Fibroblast of the conjunctiva (primary cell): ENCODE data around the gene PTPN20.
"Not testable (repeated sequence)": the region's sequence is repeated elsewhere in the genome, so short reads cannot be mapped to it uniquely, and the experiment has no call there.

Experiments used
- DNase-seq: peaks from one replicate; pipeline ENCODE4 v3.0.0-alpha.2; 2010; ENCODE audit warnings: low read depth

Gene PTPN20, protein sequence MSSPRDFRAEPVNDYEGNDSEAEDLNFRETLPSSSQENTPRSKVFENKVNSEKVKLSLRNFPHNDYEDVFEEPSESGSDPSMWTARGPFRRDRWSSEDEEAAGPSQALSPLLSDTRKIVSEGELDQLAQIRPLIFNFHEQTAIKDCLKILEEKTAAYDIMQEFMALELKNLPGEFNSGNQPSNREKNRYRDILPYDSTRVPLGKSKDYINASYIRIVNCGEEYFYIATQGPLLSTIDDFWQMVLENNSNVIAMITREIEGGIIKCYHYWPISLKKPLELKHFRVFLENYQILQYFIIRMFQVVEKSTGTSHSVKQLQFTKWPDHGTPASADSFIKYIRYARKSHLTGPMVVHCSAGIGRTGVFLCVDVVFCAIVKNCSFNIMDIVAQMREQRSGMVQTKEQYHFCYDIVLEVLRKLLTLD

DNA sequence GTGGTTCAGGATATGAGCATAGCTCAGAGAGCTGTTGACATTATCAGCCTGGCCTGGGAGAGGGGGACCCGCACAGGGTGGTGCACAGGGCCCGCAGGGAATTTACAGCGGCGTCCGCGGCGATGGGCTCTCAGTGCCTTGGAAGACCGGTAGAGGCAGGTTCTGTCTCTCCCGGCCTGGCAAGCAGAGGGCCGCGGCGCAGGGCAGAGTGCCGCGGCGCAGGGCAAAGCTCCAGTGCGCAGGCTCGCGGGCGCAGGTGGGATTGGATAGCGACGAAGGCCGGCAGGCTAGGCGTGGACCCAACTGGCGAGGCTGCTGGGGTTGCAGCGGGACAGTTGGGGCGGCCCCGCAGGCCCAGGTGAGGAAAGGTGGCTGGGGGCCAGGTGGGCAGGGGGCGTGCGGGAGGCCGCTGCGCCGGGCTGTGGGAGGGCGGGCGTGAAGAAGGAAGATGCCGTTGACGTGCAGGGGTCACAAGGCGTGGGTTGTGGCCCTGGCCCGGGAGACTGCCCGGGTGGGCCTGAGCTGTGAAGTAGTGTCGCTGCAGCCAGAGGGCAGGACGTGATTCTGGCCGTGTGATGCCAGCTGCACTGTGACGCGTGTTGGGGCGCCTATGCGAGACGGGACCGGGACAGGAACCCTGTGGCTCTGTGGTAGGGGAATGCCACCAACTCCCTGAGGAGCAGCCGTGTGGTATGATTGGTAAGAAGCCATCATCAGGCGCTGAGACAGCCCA is at the start of gene PTPN20:
Gene PTPN20 (plus strand): TSS at position 285 of the 733 bp plus-strand sequence. CDS start 21,072 bp downstream, outside the sequence.
- not testable (repeated sequence) for DNase-seq

DNA sequence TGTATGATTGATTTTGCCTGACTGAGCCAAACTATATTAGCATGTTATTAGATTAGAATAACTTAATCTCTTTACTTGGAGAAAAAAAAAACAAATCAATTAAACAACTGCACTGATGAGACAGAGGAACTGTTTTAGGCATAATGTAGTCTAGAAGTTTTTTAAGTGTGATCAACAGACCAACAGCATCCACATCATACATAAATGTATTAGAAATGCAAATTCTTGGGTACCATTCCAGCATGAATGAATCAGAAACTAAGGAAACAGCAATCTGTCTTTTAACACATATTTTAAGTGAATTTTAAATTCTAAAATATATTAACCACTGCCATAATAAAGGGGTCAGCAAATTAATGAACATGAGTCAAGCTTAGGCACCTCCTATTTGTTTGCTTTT is 41.5 kb upstream of the PTPN20 start:
- not testable (repeated sequence) for DNase-seq

DNA sequence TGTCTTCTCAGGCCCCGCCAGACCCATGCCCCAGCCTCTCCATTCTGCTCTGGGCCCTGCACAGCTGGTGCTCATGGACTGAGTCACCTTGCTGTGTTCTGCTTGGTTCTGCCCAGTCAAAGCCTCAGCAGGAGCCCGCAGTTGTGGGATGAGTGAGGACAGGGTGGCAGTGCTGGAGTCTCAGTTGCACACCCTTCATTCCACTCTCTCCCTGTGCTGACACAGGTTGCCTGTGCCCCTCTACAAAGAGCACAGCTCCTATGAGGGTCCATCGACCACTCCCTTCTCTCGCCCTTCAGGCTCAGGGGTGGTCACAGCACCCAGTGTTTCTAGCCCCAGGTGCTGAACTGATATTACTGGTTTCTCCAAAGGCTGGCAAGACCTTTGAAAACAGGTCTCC is 39.6 kb upstream of the PTPN20 start:
- DNase-seq = not testable (repeated sequence)

DNA sequence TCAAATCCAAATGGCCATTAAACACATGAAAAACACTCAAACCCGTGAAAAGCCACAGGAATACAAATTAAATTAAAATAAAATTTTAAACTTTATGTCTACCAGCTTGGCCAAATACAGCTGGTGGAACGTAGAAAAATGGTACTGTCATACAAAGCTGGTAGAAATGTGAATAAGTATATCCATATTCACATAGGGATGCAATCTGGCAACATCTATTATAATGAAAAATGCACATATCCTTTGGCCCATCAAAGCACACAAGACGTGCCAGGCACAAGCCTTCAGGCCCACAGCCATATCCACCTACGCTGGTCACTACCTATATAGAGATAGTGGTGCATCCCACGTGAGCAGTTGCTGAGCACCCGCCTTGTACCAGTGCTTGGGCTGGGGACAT is 35.9 kb upstream of the PTPN20 start:
- DNase-seq = not testable (repeated sequence)

DNA sequence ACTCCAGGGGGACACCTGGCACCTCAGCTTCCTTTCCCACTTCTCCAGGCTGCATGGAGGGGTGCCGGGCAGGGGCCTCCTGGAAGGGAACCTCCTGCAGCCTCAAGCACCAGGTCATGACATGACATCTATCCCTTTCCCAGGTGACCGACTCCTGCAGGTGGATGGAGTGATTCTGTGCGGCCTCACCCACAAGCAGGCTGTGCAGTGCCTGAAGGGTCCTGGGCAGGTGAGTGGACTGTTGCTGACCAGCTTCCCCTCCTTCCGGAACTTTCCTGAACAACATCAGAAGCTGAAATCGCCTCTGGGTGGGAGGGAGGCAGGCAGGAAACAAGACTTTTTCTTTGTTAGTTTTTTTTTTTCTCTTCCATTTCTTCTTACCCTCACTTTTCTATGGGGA is 34.5 kb upstream of the PTPN20 start:
- not testable (repeated sequence) for DNase-seq

DNA sequence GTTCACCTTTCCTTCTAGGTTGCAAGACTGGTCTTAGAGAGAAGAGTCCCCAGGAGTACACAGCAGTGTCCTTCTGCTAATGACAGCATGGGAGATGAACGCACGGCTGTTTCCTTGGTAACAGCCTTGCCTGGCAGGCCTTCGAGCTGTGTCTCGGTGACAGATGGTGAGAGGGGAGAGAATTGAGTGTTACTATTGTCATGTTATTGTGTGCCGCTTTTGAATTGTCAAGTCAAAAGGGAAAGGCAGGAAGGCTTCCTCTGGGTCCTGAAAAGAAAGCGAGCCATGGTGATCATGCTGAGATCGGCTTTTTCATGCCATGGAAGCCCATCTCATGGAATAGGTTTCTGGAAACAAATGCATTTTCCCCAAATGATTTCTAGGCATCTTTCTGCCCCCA is 32.5 kb upstream of the PTPN20 start:
- not testable (repeated sequence) for DNase-seq

DNA sequence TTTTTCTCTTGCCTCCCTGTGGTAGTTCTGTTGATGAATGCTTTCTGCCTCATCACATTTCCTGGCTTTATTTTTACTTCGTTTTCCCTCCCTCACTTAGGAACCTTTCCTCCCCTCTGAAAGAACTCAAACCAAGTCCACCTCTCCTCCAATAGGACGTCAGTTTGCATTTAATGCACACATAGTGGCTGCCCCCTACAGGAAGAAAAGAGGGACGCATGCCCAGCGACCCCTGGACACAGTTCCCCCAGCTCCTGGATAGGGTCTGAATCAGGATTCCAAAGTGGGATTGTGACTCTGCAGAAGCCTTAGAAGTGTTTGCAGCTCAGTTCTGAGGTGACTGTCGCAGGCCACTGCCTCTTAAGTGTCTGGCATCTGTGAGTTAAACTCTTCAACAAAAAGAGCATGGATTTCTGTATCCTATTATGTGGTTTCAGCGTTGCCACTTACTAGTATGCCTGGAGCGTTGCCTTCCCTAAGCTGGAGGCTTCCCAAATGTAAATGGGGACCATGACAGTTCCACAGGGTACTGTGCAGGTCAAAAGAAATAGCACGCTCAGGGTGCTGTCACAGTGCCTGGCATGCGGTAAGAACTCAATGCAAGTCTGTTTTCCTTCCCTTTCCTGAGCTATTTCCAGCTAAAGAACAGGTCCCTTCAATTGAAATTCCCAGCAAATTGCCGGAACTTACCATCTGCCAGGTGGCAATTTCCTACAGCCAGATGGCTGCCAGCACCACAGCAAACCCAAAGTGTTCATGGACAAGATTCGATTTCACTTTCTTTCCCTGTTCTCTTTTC is 20.2 kb upstream of the PTPN20 start:
- not testable (repeated sequence) for DNase-seq

DNA sequence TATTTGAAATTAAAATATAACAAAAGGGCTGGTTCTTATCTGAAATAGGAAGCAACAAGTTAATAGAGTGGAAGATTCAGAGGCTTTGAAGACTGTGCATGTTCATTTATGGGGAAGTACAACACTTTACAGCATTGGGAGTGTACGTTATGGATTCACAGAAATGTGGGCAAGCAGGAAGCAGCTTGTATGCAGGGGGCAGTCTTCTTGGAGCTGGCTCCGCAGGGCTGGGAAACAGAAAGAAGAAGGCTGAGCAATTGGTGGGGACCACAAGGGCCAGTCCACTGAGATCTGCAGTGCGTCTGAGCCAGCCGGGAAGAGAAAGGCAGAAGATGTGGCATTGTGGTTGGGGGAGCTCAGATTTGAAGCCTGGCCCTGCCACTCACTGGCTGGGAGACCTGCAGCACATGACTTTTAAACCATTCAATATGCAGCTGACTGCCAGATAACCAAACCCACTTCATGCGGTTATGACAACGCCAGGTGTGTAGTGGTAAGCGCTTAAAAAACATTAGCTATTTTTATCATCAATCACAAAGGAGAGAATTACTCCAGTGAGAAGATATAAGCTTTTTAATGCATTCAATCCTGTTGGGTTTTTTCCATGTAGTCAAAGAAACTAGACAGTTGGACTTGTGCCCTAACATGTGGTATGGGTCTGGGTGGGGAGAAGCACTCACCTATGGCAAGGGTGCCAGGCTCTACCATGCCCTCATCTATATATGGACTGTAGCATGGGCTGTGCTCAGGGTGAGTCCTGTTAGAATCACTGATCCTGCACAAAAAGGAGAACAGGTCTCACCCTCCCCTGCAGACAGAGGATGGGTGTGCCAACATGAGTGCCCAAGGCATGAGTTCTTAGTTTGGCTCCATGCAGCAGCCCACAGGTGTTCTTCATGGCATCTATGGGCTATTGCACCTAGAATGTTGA is 14.2 kb upstream of the PTPN20 start:
- DNase-seq = not testable (repeated sequence)

DNA sequence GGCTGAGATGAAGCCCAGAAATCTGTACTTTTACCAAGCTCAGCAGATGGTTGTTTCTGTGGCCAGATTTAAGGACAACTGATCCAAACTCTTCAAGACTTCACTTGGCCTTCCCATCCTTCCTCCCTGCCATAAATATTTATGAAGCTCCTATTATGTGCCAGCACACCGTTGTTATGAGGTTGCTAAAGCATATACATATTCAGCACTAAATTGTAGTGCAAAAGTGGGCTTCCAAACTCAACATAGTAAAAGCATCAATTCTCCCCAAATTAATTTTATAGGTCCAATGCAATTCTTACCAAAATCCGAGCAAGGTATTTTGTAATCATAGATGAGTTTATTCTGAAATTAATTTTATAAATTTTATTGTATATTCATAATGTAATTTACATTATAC is 10.0 kb upstream of the PTPN20 start:
- DNase-seq = not testable (repeated sequence)

DNA sequence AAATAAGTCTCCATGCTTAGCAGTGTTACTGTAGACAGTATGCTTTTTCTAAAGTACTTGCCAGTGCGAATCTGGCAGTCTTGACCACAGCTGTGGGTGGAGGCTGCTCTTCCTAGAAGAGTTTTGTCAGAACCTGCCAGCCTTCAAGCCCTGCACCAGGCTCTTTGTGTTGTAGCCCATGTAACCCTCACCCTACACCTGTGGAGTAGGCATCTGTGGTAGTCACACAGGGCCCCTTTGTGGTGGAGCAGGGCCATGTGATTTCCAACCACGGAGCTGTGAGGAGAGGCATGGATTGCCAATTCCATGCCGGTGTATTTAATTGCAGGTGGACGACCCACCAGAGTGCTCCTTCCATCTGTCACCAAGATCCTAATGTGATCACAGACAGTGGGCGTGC is 7.4 kb upstream of the PTPN20 start:
- not testable (repeated sequence) for DNase-seq

DNA sequence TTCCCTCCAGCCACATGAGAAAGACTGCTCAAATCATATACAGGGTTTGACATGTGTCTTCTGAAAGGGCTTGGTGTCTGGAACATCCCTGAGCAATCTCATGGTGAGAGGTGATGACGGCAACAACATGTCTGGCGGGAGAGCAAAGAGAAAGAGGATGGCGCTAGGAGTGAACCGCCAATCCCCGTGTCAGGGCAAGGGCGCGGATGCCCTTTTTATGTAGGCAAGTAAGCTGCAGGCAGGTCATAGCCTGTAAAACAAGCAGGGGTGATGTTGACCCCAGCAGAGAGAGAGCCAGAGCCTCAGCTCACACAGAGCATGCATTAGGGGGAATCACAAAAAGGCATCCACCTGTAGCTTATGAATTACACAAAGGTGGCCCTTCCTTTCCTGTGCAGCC is 4.9 kb upstream of the PTPN20 start:
- DNase-seq = not testable (repeated sequence)

DNA sequence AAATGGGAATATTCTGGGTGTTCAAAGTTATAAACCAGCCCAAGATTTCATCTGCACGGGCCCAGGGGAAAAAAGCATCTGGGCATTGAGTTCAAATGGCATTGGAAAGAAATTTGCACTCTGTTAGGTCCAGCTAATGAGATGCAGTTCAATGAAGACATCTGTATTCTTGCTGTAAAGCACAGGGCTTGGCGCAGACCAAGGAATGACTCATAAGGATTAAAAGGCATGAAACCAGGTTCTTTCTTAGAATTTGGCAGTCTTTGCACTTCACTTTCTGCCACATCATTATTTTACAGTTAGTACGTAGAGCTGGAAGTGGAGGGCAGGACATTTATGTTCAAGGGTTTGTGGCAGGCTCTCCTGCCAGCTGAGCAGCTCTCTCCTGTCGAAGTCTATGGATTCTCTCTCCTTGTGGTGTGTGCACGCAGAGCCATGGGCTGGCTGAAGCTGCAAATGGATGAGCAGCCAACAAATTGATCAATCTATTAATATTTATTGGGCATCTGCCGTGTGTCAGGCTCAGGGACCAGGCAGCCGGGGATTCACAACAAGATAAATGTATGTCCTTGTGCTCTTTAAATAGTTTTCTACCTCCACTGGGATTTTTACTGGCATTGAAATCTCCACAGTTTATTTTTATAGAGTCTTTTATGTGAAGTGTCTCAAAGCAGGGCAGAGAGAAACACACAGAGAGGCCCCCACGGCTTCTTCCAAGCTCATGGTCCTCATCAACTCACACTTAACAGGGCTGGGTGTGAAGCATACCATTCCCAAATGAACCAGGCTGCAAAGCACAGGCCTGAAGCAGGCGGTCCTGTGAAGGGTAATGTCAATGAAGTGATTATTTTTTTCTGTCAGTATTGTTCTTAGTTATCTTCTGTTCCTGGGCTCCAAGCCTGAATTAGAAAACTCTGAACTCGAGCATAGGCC is 3.8 kb upstream of the PTPN20 start:
- DNase-seq = not testable (repeated sequence)

DNA sequence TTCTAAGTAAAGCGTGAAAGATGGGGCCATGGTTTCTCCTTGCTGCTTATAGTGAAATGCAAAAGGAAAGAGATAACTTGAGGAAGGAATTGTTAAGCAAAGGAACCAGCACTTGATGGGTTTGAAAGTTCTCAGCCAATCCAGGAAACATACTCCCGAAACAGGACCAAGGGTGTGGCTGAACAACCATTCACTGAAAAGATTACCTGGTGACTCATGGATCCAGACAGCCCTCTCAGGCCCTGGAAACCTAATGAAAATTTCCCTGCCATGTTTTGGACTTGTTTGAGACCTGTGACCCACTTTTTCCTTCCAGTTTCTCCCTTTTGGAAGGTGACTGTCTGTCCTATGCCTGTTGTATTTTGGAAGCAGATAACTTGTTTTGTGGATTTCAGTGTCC is 11.3 kb downstream of the PTPN20 start:
- DNase-seq = not testable (repeated sequence)

DNA sequence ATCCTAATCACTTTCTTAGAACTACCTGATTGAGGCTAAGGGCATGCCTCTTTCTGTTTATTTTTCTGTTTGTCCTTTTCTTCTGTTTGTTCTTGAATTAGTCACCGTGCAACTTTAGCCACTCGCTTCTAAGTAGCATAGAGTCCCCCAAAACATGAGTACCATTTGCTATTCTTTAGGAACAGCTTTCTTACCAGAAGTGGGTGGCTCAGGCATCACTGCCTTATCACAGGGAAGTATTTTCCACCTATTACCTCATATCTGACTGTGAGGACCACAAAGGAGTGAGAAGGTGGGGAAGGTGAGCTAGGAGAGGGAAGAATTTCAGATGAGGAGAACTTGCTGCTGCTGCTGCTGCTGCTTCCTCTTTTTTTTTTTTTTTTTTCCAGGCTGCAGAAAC is 13.9 kb downstream of the PTPN20 start:
- not testable (repeated sequence) for DNase-seq

DNA sequence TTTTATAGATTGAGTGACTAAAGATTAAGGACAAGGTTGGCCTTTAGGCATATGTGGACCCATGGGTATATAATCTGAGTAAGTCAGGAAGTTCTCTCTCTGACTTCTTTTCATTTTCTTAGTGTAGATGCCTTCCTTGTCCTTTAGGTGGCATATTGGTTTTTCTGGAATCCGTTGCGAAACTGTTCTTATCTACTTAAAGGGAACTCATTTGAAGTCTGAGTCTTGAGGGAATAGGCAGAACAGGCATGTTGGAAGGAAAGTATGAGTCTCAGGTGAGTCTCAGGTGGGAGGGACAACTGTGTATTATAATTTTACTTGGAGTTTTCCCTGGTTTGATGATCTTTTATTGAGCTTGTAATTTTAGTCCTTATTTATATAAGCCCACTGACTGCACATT is 14.6 kb downstream of the PTPN20 start:
- DNase-seq = not testable (repeated sequence)

DNA sequence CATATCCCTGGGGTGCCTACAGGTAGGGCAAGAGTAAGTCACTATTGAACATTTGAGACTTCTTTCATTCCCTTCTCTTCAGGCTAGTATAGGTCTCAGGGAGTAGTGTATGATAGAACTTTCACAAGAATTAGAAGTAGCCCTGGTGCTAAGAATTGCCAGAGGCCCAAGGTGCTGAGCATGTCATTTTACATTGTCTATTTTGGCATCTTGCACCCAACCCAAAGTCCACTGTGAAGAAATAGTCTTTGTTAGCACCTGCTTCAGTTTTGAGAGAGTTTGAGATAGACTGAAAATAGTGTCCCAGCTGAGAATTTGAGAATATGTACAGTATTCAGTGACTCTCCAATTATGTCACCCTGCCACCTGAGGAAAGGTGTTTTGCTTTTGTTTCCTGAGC is 17.6 kb downstream of the PTPN20 start:
- DNase-seq = not testable (repeated sequence)

DNA sequence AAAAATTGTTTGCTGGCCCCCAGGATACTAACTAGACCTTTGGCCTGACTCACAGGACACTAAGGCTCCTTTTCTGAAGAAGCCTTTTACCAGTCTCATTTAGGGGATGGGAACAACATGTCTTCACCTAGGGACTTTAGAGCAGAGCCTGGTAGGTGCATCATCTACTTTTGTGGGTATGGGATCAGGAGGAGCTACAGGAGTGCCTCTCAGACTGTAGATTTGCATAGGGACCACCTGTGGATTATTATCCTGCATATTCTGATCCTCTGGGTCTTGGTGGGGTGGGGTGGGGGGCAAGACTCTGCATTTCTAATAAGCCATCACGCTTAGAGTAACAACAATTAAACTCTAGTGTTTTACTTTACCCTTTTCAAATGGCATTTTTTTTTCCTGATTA is 21.2 kb downstream of the PTPN20 start:
- not testable (repeated sequence) for DNase-seq

DNA sequence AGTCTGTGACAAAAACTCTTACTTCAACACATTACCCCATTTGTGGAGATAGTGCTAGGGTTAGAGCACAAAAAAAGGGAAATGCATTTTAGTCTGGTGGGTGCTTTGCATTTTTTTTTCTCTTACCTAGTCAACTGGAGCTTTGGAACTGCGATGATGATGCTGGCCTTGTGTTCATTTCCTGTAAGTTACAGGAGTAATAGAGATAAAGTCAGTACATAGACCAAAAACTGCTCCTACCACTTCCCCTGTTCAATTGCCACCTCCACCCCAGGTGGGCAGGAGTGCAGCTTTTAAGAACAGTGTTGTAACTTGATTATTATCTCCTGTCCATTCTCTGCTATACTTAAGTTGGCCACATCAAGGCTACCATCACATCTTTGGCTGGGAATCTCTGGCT is 29.9 kb downstream of the PTPN20 start:
- not testable (repeated sequence) for DNase-seq

DNA sequence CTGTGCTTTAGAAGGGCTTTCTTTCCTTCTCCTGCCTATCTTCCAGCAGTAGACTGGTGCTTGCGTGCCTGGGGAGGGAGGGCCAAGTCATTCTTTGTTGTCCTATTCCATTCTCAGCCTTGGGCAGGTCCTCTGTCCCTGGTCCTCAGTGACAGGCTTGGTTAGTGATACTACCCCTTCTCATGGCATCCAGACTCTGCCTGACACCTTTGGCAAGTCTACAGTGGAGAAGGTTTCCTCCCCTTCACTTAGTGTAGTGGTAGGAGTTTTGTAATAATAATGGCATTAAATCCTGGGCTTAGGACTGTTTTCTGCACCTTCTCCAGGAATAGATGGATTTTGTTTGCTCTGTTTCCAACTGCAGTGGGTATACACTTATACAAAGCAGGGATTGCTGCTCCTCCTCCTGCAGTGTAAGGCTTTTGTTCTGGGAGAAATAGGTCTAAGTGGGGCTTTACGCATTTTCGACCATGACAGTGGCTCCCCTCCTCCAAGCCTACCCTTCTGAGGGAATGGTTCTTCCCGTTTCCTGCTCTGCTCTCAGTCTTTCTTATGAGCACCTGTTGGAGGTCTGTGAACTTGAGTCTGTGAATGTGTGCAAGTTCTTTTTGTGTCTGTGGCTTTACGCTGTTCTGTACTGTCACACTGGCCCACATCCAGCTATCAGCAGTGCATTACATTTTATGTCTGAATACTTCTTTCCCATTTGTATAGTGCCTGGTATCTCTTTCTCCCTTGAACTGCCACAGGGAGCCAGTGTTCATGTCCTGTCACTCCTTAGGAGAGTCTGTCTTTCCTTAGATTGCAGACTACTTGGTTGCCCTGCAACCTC is 37.7 kb downstream of the PTPN20 start:
- not testable (repeated sequence) for DNase-seq
